ENCODE results near the gene HERC2.
"Not testable (repeated sequence)": the region's sequence is repeated elsewhere in the genome, so short reads cannot be mapped to it uniquely, and the experiment has no call there.

The HERC2 gene

GRCh38 chr15:28165791-28166190 lies 156.2 kb downstream of the HERC2 start:
- Histone ChIP-seq H3K4me3 (ENCODE audit: low read depth, low read length) (no peak overlapping the region), H3K9me3 (no peaks in the 10 kb centered on the region), H3K4me1 (no peaks in the 10 kb centered on the region), H3K36me3 (peaks cover 61% of the 10 kb centered on the region), H3K27me3 (no peaks in the 10 kb centered on the region)
- DNase-seq, result no peak
- no peak for TF ChIP-seq CTCF (IDR thresholded peaks at IDR 0.05; ENCODE audit: low read depth, low read length)

- Histone ChIP-seq H3K36me3 (peaks cover 70% of the 10 kb centered on the region), H3K4me1 (no peaks in the 10 kb centered on the region)
Observed at GRCh38 chr15:28164876-28165275, 157.1 kb downstream of the HERC2 start.

GRCh38 chr15:28154283-28154682 lies 167.7 kb downstream of the HERC2 start:
- no peaks in the 10 kb centered on the region for H3K27me3 ChIP-seq
- H3K4me1 ChIP-seq, result no peaks in the 10 kb centered on the region; the same call in 1 of the 2 replicates
- H3K36me3 ChIP-seq, result peaks cover 2% of the 10 kb centered on the region; the same call in 1 of the 2 replicates
- no peak for DNase-seq
- H3K9me3 ChIP-seq, result no peaks in the 10 kb centered on the region
- no peak for TF ChIP-seq CTCF (IDR thresholded peaks at IDR 0.05; ENCODE audit: low read depth, low read length)
- H3K4me3 ChIP-seq (ENCODE audit: low read depth, low read length), result no peak overlapping the region

More at GRCh38 chr15:28164876-28165275, 157.1 kb downstream of the HERC2 start:
- Histone ChIP-seq H3K9me3 (no peaks in the 10 kb centered on the region), H3K4me3 (ENCODE audit: low read depth, low read length) (no peak overlapping the region), H3K27me3 (no peaks in the 10 kb centered on the region)
- TF ChIP-seq CTCF (IDR thresholded peaks at IDR 0.05; ENCODE audit: low read depth, low read length), result no peak
- no peak for DNase-seq

GRCh38 chr15:28153492-28154119 lies 168.4 kb downstream of the HERC2 start:
- no peaks in the 10 kb centered on the region for H3K36me3 ChIP-seq
- no peaks in the 10 kb centered on the region; the same call in 1 of the 2 replicates for H3K4me1 ChIP-seq
- no peaks in the 10 kb centered on the region for H3K27me3 ChIP-seq
- H3K9me3 ChIP-seq, result no peaks in the 10 kb centered on the region
- no peak for TF ChIP-seq CTCF (IDR thresholded peaks at IDR 0.05; ENCODE audit: low read depth, low read length)
- DNase-seq, result no peak
- H3K4me3 ChIP-seq (ENCODE audit: low read depth, low read length), result no peak overlapping the region

- not testable (repeated sequence) for DNase-seq; H3K4me1 ChIP-seq; H3K4me3 ChIP-seq (ENCODE audit: low read depth, low read length); H3K36me3 ChIP-seq; H3K27me3 ChIP-seq; H3K9me3 ChIP-seq
Observed at GRCh38 chr15:28152538-28152923, 169.4 kb downstream of the HERC2 start.

- not testable (repeated sequence) for H3K27me3 ChIP-seq; H3K4me3 ChIP-seq (ENCODE audit: low read depth, low read length); DNase-seq; H3K9me3 ChIP-seq; H3K36me3 ChIP-seq; H3K4me1 ChIP-seq
Observed at GRCh38 chr15:28151864-28152537, 170.0 kb downstream of the HERC2 start.

- H3K9me3 ChIP-seq, result no peaks in the 10 kb centered on the region
- peaks cover 22% of the 10 kb centered on the region for H3K36me3 ChIP-seq
- H3K4me3 ChIP-seq (ENCODE audit: low read depth, low read length), result no peak overlapping the region
- H3K4me1 ChIP-seq, result no peaks in the 10 kb centered on the region; the same call in 1 of the 2 replicates
- DNase-seq, result no peak
- H3K27me3 ChIP-seq, result no peaks in the 10 kb centered on the region
- TF ChIP-seq CTCF (IDR thresholded peaks at IDR 0.05; ENCODE audit: low read depth, low read length), result no peak
Observed at GRCh38 chr15:28147801-28148200, 174.2 kb downstream of the HERC2 start.

GRCh38 chr15:28145419-28145818 lies 176.6 kb downstream of the HERC2 start:
- DNase-seq, result not testable (repeated sequence)
- H3K36me3 ChIP-seq, result peaks cover 36% of the 10 kb centered on the region

More at GRCh38 chr15:28145419-28145818, 176.6 kb downstream of the HERC2 start:
- not testable (repeated sequence) for H3K4me3 ChIP-seq (ENCODE audit: low read depth, low read length); H3K4me1 ChIP-seq; H3K27me3 ChIP-seq; H3K9me3 ChIP-seq
